GM21515 (cell line): ENCODE data around the gene LGALS7B.
"Not testable (repeated sequence)": the region's sequence is repeated elsewhere in the genome, so short reads cannot be mapped to it uniquely, and the experiment has no call there.

Experiments
- ATAC-seq: cut with Tn5 transposase; IDR thresholded peaks from one replicate; pipeline ENCODE4 v1.9.1; 2021; ENCODE audit not compliant: unreplicated experiment

The LGALS7B gene

GRCh38 chr19:38793671-38794070, 4.7 kb downstream of the LGALS7B start:
- ATAC-seq = no peak

GRCh38 chr19:38795549-38795948, 6.5 kb downstream of the LGALS7B start:
- no peak for ATAC-seq

- ATAC-seq = no peak
Measured at GRCh38 chr19:38796154-38796553, 7.2 kb downstream of the LGALS7B start.

- not testable (repeated sequence) for ATAC-seq
Measured at GRCh38 chr19:38797781-38798180, 8.8 kb downstream of the LGALS7B start.

GRCh38 chr19:38799104-38799503, 10.1 kb downstream of the LGALS7B start:
- no peak for ATAC-seq

- ATAC-seq = no peak
Measured at GRCh38 chr19:38800577-38801347, 11.8 kb downstream of the LGALS7B start.

GRCh38 chr19:38801359-38802095, 12.5 kb downstream of the LGALS7B start:
- ATAC-seq = no peak

- ATAC-seq = no peak
Measured at GRCh38 chr19:38803543-38803942, 14.5 kb downstream of the LGALS7B start.

GRCh38 chr19:38805180-38805579, 16.2 kb downstream of the LGALS7B start:
- ATAC-seq = no peak

- no peak for ATAC-seq
Measured at GRCh38 chr19:38806371-38806770, 17.4 kb downstream of the LGALS7B start.

GRCh38 chr19:38807374-38808098, 18.5 kb downstream of the LGALS7B start:
- ATAC-seq = not testable (repeated sequence)

GRCh38 chr19:38808741-38809140, 19.7 kb downstream of the LGALS7B start:
- no peak for ATAC-seq

- no peak for ATAC-seq
Measured at GRCh38 chr19:38809592-38810252, 20.7 kb downstream of the LGALS7B start.

- ATAC-seq = no peak
Measured at GRCh38 chr19:38812009-38812840, 23.2 kb downstream of the LGALS7B start.

- ATAC-seq = no peak
Measured at GRCh38 chr19:38812841-38813320, 23.9 kb downstream of the LGALS7B start, which contains the start of gene LGALS4. TSS of gene LGALS4 (minus strand) at chr19:38812945. CDS start at chr19:38812886, 59 bp downstream.

GRCh38 chr19:38813323-38813722, 24.3 kb downstream of the LGALS7B start:
- no peak for ATAC-seq

- not testable (repeated sequence) for ATAC-seq
Measured at GRCh38 chr19:38813932-38814331, 24.9 kb downstream of the LGALS7B start.

GRCh38 chr19:38815059-38816001, 26.3 kb downstream of the LGALS7B start:
- no peak for ATAC-seq
